AG04449 (cell line): ENCODE measurements around the gene DSCAM.
"Not testable (repeated sequence)": the region's sequence is repeated elsewhere in the genome, so short reads cannot be mapped to it uniquely, and the experiment has no call there.

Experiments used
- CTCF ChIA-PET: fragments of 350-600 bp; formaldehyde crosslinking; extraction: SDS; loops from one replicate; lab custom pipeline; 2021; ENCODE audit warnings: antibody characterized with exemption; lab: Yijun Ruan, JAX
- POLR2A ChIA-PET: fragments of 400-600, 350-600 bp; formaldehyde crosslinking; extraction: SDS; loops from one replicate; lab custom pipeline; 2020; ENCODE audit warnings: antibody characterized with exemption, inconsistent platforms; lab: Yijun Ruan, JAX
- DNase-seq: peaks from one replicate; pipeline ENCODE4 v3.0.0-alpha.2; 2010; ENCODE audit warnings: low read depth, low spot score
- H3K4me3 ChIP-seq: 2 replicates; pipeline ENCODE4 v1.5.1; 2011; ENCODE audit warnings: low read depth, mild to moderate bottlenecking, control low read depth, low read length
- CTCF ChIP-seq: IDR thresholded peaks from one replicate; pipeline ENCODE4 v1.5.1; 2011; ENCODE audit warnings: mild to moderate bottlenecking, moderate library complexity, low read length, control low read depth, inconsistent platforms; ENCODE audit not compliant: insufficient read depth; ENCODE audit errors: missing control alignments

The DSCAM gene

GRCh38 chr21:40271164-40271563 is 575.8 kb downstream of the DSCAM start:
- no peak for DNase-seq
- no peak for TF ChIP-seq CTCF
- POLR2A ChIA-PET: no interaction called here
- no peak overlapping the region for H3K4me3 ChIP-seq
- CTCF ChIA-PET: no interaction called here

GRCh38 chr21:40270047-40270446 is 576.9 kb downstream of the DSCAM start:
- no peak overlapping the region for H3K4me3 ChIP-seq
- POLR2A ChIA-PET: no interaction called here
- TF ChIP-seq CTCF: no peak
- no peak for DNase-seq
- CTCF ChIA-PET: no interaction called here

GRCh38 chr21:40269239-40269638 is 577.7 kb downstream of the DSCAM start:
- POLR2A ChIA-PET: no interaction called here
- H3K4me3 ChIP-seq: no peak overlapping the region
- DNase-seq: no peak
- TF ChIP-seq CTCF: no peak
- CTCF ChIA-PET: no interaction called here

GRCh38 chr21:40258456-40258855 is 588.5 kb downstream of the DSCAM start:
- H3K4me3 ChIP-seq, POLR2A ChIA-PET, CTCF ChIA-PET, DNase-seq: not testable (repeated sequence)

GRCh38 chr21:40257342-40257741 is 589.6 kb downstream of the DSCAM start:
- ChIA-PET CTCF (no interaction called here), POLR2A (no interaction called here)
- no peak overlapping the region for H3K4me3 ChIP-seq
- no peak for DNase-seq
- no peak for TF ChIP-seq CTCF

GRCh38 chr21:40255518-40256444 is 591.2 kb downstream of the DSCAM start:
- ChIA-PET CTCF (no interaction called here), POLR2A (no interaction called here)
- DNase-seq: no peak
- no peak for TF ChIP-seq CTCF
- H3K4me3 ChIP-seq: no peak overlapping the region
